A549 (cell line): ENCODE measurements around the gene INSC. TPM values are rescaled to one million over a fixed set of nuclear protein-coding genes. Genes with fewer than 3 reads are reported as not detected.

Experiments
- ATAC-seq, 2 experiments: fragments of 200-7000 bp in 1 of 2; fragments of >200 bp in 1 of 2; cut with Nextera tagmentation in 1 of 2; cut with Tn5 transposase in 1 of 2; 3 replicates each; pipeline versions ENCODE4 v1.8.0 to v1.9.1; 2018 to 2020; ENCODE audit warnings: mild to moderate bottlenecking in 1 of 2, moderate library complexity in 1 of 2
- CTCF ChIA-PET: fragments of 300-600 bp; sonication (Branson Sonifier 250); formaldehyde crosslinking; extraction: SDS; loops from one replicate; lab custom pipeline; 2021; ENCODE audit warnings: antibody characterized with exemption, inconsistent platforms; lab: Yijun Ruan, JAX
- POLR2A ChIA-PET: fragments of 350-600 bp; formaldehyde crosslinking; extraction: SDS; loops from one replicate; lab custom pipeline; 2021; ENCODE audit warnings: antibody characterized with exemption, inconsistent platforms; lab: Yijun Ruan, JAX
- DNase-seq, 2 experiments: peaks; one replicate each; pipeline versions ENCODE4 v3.0.0 to v3.0.0-alpha.2; 2011 to 2016; ENCODE audit warnings: low read depth in 1 of 2, low spot score in 1 of 2
- FAIRE-seq: peaks from 2 replicates; lab custom pipeline; 2011; peaks lifted over from hg19 to GRCh38; lab: Jason Lieb, UNC
- H3K27ac ChIP-seq, 2 experiments: fragments of >200 bp; sonication (Bioruptor Twin); formaldehyde crosslinking; 3 replicates each; pipeline ENCODE4 v1.5.1; 2016 to 2017
- H3K4me1 ChIP-seq: fragments of >200 bp; sonication (Bioruptor Twin); formaldehyde crosslinking; 3 replicates; pipeline ENCODE4 v1.6.1; 2016
- H3K4me2 ChIP-seq: fragments of >200 bp; sonication (Bioruptor Twin); formaldehyde crosslinking; 3 replicates; pipeline ENCODE4 v1.6.1; 2016
- H3K4me3 ChIP-seq: fragments of >200 bp; sonication (Bioruptor Twin); formaldehyde crosslinking; 3 replicates; pipeline ENCODE4 v1.5.1; 2016
- H3K9me3 ChIP-seq: fragments of >200 bp; sonication (Bioruptor Twin); formaldehyde crosslinking; 3 replicates; pipeline ENCODE4 v1.6.1; 2016
- EHF ChIP-seq: fragments of 250-450 bp; sonication (Bioruptor Pico); IDR thresholded peaks from 2 replicates; pipeline ENCODE4 v1.5.0; 2020; ENCODE audit warnings: mild to moderate bottlenecking
- GATA3 ChIP-seq: IDR thresholded peaks from 2 replicates; pipeline ENCODE4 v1.6.1; 2012; ENCODE audit warnings: borderline replicate concordance
- HDAC2 ChIP-seq: fragments of 200-600 bp; sonication (generic); IDR thresholded peaks from 2 replicates; pipeline ENCODE4 v1.6.1; 2016
- HOXA7 ChIP-seq: fragments of 250-450 bp; sonication (Bioruptor Pico); IDR thresholded peaks from 2 replicates; pipeline ENCODE4 v1.5.0; 2020; ENCODE audit warnings: mild to moderate bottlenecking, moderate library complexity
- JUN ChIP-seq, 2 experiments: fragments of >200 bp; sonication (Bioruptor Twin); formaldehyde crosslinking; IDR thresholded peaks; 2 replicates in 1 of 2; 3 replicates in 1 of 2; pipeline ENCODE4 v1.6.1; 2016 to 2017
- JUNB ChIP-seq: fragments of >200 bp; sonication (Bioruptor Twin); formaldehyde crosslinking; IDR thresholded peaks from 2 replicates; pipeline ENCODE4 v1.6.1; 2016
- KDM5A ChIP-seq: fragments of 200-600 bp; sonication (generic); IDR thresholded peaks from 2 replicates; pipeline ENCODE4 v1.6.1; 2016; ENCODE audit warnings: antibody characterized with exemption, mild to moderate bottlenecking
- NFE2L2 ChIP-seq: fragments of 150-350 bp; conservative IDR thresholded peaks from 2 replicates; pipeline ENCODE4 v1.6.1; 2014; ENCODE audit warnings: low read length
- NR3C1 ChIP-seq: fragments of >200 bp; sonication (Bioruptor Twin); formaldehyde crosslinking; IDR thresholded peaks from 3 replicates; pipeline ENCODE4 v1.6.1; 2017
- PHF8 ChIP-seq: fragments of 200-600 bp; sonication (generic); IDR thresholded peaks from 2 replicates; pipeline ENCODE4 v1.6.1; 2016; ENCODE audit warnings: low read depth, mild to moderate bottlenecking, antibody characterized with exemption, moderate library complexity, borderline replicate concordance
- POLR2AphosphoS2 ChIP-seq: conservative IDR thresholded peaks from 2 replicates; pipeline ENCODE4 v1.6.1; 2012; ENCODE audit warnings: low read length, improper control_type of control experiment, inconsistent platforms
- RAD21 ChIP-seq, 2 experiments: fragments of >200 bp in 1 of 2; sonication (Bioruptor Twin) in 1 of 2; formaldehyde crosslinking in 1 of 2; IDR thresholded peaks in 1 of 2; conservative IDR thresholded peaks in 1 of 2; 2 replicates in 1 of 2; 3 replicates in 1 of 2; pipeline ENCODE4 v1.6.1; 2012 to 2018; ENCODE audit warnings: inconsistent platforms in 1 of 2
- RARB ChIP-seq: fragments of 250-450 bp; sonication (Bioruptor Pico); IDR thresholded peaks from 2 replicates; pipeline ENCODE4 v1.8.0; 2021; ENCODE audit warnings: mild to moderate bottlenecking, moderate library complexity
- RCOR1 ChIP-seq: fragments of 150-350 bp; IDR thresholded peaks from 2 replicates; pipeline ENCODE4 v1.6.1; 2014; ENCODE audit warnings: antibody characterized with exemption, low read length, low read depth
- RFX5 ChIP-seq: fragments of 450-650 bp; IDR thresholded peaks from 2 replicates; pipeline ENCODE4 v1.7.1; 2014; ENCODE audit warnings: antibody characterized with exemption, mild to moderate bottlenecking, moderate library complexity
- SMC3 ChIP-seq: fragments of >200 bp; sonication (Bioruptor Twin); formaldehyde crosslinking; IDR thresholded peaks from 3 replicates; pipeline ENCODE4 v1.6.1; 2018; ENCODE audit warnings: inconsistent platforms
- TP53 ChIP-seq: fragments of 250-450 bp; sonication (Bioruptor Pico); IDR thresholded peaks from 2 replicates; pipeline ENCODE4 v1.5.0; 2021; ENCODE audit warnings: mild to moderate bottlenecking, moderate library complexity
- ZC3H11A ChIP-seq: fragments of 450-650 bp; IDR thresholded peaks from 2 replicates; pipeline ENCODE4 v1.6.1; 2014; ENCODE audit warnings: antibody characterized with exemption, mild to moderate bottlenecking
- ZFP36 ChIP-seq: fragments of 450-650 bp; IDR thresholded peaks from 2 replicates; pipeline ENCODE4 v1.6.1; 2014; ENCODE audit warnings: borderline replicate concordance; ENCODE audit not compliant: partially characterized antibody
- WGBS: methylation state at CpG from one replicate; pipeline ENCODE4 v1.1.6; 2017; ENCODE audit errors: missing lambda C conversion rate; 5-methylcytosine and 5-hydroxymethylcytosine counted together
- polyA plus RNA-seq, 4 experiments: library from polyadenylated mRNA; depleted of rRNA in 3 of 4; stranded (reverse); fragments of >200 nt; fragmentation: RNase III in 1 of 4; extraction: RNeasy Plus Mini Kit Qiagen cat#74134 plus additional on column Dnase treatment in 1 of 4; gene quantifications; 2 replicates in 3 of 4; 3 replicates in 1 of 4; pipeline ENCODE4 v1.2.3, GENCODE V29; 2011 to 2017
- TF ChIP-seq, protein P1 (sequence below): fragments of >200 bp; sonication (Bioruptor Twin); formaldehyde crosslinking; IDR thresholded peaks from 3 replicates; pipeline ENCODE4 v1.5.1; 2016
- TF ChIP-seq, protein P2 (sequence below): fragments of 200-600 bp; sonication (generic); IDR thresholded peaks from 2 replicates; pipeline ENCODE4 v1.6.1; 2016; ENCODE audit warnings: antibody characterized with exemption, mild to moderate bottlenecking, moderate library complexity

INSC gene
- polyA plus RNA-seq, 2 of the 4 experiments (the other 2 are of a cell fraction) = not detected

DNA sequence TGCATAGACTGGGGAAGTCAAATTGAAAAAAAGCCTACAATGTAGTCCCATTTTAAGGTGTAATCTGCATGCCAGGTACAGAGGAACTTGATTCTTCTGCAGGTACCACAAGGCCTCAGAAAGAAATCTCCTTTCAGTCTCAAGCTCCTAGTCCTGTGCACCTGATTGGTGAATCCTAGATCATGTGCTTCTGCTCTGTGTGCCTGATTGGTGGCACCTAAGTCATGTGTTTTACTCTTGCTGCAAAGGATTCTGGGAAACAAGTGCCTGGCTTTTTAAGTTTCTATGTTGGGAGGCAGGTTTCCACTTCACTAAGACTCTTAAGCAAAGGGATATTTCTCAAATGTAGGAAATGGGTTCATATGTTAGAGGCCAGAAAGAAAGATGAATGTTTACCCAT is 29.1 kb downstream of the INSC start:
- TF ChIP-seq, protein P1, sequence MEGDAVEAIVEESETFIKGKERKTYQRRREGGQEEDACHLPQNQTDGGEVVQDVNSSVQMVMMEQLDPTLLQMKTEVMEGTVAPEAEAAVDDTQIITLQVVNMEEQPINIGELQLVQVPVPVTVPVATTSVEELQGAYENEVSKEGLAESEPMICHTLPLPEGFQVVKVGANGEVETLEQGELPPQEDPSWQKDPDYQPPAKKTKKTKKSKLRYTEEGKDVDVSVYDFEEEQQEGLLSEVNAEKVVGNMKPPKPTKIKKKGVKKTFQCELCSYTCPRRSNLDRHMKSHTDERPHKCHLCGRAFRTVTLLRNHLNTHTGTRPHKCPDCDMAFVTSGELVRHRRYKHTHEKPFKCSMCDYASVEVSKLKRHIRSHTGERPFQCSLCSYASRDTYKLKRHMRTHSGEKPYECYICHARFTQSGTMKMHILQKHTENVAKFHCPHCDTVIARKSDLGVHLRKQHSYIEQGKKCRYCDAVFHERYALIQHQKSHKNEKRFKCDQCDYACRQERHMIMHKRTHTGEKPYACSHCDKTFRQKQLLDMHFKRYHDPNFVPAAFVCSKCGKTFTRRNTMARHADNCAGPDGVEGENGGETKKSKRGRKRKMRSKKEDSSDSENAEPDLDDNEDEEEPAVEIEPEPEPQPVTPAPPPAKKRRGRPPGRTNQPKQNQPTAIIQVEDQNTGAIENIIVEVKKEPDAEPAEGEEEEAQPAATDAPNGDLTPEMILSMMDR = no peak
- TF ChIP-seq POLR2AphosphoS2 (no peak), NFE2L2 (no peak), RAD21 (conservative IDR thresholded peaks at IDR 0.05 in 1 of 2, IDR thresholded peaks at IDR 0.05 in 1 of 2) (no peak), SMC3 (no peak), HDAC2 (no peak), RCOR1 (no peak), GATA3 (no peak), PHF8 (no peak), NR3C1 (no peak), KDM5A (no peak), JUNB (no peak), TP53 (no peak), RARB (CRISPR knock-in tag) (no peak), ZC3H11A (no peak), HOXA7 (CRISPR knock-in tag) (no peak), JUN (IDR thresholded peaks at IDR 0.05) (no peak)
- TF ChIP-seq, protein P2, sequence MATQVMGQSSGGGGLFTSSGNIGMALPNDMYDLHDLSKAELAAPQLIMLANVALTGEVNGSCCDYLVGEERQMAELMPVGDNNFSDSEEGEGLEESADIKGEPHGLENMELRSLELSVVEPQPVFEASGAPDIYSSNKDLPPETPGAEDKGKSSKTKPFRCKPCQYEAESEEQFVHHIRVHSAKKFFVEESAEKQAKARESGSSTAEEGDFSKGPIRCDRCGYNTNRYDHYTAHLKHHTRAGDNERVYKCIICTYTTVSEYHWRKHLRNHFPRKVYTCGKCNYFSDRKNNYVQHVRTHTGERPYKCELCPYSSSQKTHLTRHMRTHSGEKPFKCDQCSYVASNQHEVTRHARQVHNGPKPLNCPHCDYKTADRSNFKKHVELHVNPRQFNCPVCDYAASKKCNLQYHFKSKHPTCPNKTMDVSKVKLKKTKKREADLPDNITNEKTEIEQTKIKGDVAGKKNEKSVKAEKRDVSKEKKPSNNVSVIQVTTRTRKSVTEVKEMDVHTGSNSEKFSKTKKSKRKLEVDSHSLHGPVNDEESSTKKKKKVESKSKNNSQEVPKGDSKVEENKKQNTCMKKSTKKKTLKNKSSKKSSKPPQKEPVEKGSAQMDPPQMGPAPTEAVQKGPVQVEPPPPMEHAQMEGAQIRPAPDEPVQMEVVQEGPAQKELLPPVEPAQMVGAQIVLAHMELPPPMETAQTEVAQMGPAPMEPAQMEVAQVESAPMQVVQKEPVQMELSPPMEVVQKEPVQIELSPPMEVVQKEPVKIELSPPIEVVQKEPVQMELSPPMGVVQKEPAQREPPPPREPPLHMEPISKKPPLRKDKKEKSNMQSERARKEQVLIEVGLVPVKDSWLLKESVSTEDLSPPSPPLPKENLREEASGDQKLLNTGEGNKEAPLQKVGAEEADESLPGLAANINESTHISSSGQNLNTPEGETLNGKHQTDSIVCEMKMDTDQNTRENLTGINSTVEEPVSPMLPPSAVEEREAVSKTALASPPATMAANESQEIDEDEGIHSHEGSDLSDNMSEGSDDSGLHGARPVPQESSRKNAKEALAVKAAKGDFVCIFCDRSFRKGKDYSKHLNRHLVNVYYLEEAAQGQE = no peak
- ChIA-PET CTCF (interaction anchor here (0.7 kb wide), 1 partner anchor 65 kb away, joined by 3 read pairs; no protein-coding TSS in a partner anchor), POLR2A (no interaction called here)
- FAIRE-seq = no peak
- H3K4me3 ChIP-seq = no peak overlapping the region
- H3K27ac ChIP-seq = no peak overlapping the region
- H3K9me3 ChIP-seq = no peaks in the 10 kb centered on the region
- no peak overlapping the region for H3K4me2 ChIP-seq
- no peak for ATAC-seq
- H3K4me1 ChIP-seq = no peaks in the 10 kb centered on the region
- DNase-seq = no peak

DNA sequence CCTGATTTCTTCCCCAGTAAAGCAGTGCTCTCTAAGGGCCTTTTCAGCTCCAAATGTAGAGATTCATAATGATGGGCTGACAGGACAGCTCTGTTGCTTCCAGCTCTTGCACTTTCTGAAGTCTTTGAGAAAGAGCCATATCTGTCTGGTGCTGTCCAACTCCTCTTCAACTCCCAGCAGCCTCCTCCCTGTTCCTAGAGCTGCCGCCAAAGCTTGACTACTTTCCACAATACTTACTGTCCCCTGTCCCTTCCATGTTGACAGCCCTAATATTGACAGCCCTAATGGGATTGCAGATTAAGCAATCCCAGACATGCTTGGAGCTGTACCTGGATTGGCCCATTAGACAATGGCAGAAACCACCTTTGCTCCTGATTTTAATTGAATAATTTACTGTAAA is 29.6 kb downstream of the INSC start:
- TF ChIP-seq PHF8 = no peak
- no peak for TF ChIP-seq EHF (CRISPR knock-in tag)
- TF ChIP-seq RFX5 = no peak
- no peak for TF ChIP-seq NR3C1
- no peak for TF ChIP-seq JUNB
- Histone ChIP-seq H3K27ac (no peak overlapping the region), H3K4me2 (no peak overlapping the region), H3K4me1 (no peaks in the 10 kb centered on the region), H3K9me3 (no peaks in the 10 kb centered on the region), H3K4me3 (no peak overlapping the region)
- no peak for FAIRE-seq
- DNase-seq = no peak
- no peak for ATAC-seq
- 88% methylated on average over 1 of the region's 1 CpG for WGBS
- POLR2A ChIA-PET = no interaction called here
- CTCF ChIA-PET = interaction anchor here (0.7 kb wide), 1 partner anchor 65 kb away, joined by 3 read pairs; no protein-coding TSS in a partner anchor

DNA sequence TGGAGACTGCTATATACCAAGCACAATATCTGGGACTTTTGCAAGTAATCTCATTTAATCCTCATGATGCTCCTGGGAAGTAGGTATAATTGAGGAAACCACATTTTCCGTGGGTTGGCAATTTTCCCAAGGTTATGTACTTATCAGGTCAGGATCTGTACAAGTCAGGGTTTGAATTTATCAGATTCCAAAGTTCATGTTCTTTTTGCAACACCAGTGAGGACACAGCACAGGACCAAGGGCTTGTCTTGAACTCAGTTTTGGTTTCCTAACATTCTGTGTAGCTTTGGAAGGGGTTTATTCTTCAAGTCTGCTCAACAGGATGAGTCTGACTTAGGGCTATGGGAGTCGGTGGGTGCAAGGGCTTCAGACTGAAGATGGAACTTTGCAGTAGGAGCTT is 30.4 kb downstream of the INSC start:
- Histone ChIP-seq H3K4me2 (no peak overlapping the region), H3K4me1 (no peaks in the 10 kb centered on the region), H3K4me3 (no peak overlapping the region), H3K9me3 (no peaks in the 10 kb centered on the region), H3K27ac (no peak overlapping the region)
- TF ChIP-seq ZFP36 = no peak
- TF ChIP-seq PHF8 = no peak
- TF ChIP-seq RAD21 (conservative IDR thresholded peaks at IDR 0.05 in 1 of 2, IDR thresholded peaks at IDR 0.05 in 1 of 2) = no peak
- DNase-seq (no peak), FAIRE-seq (no peak), ATAC-seq (no peak)
- ChIA-PET CTCF (interaction anchor here (0.6 kb wide), 1 partner anchor 42 kb away, joined by 3 read pairs; no protein-coding TSS in a partner anchor), POLR2A (no interaction called here)
- WGBS = 16% methylated on average over 2 of the region's 2 CpGs
